ENCODE data around the gene MAGI3.
"Not testable (repeated sequence)": the region's sequence is repeated elsewhere in the genome, so short reads cannot be mapped to it uniquely, and the experiment has no call there.

Gene MAGI3

DNA sequence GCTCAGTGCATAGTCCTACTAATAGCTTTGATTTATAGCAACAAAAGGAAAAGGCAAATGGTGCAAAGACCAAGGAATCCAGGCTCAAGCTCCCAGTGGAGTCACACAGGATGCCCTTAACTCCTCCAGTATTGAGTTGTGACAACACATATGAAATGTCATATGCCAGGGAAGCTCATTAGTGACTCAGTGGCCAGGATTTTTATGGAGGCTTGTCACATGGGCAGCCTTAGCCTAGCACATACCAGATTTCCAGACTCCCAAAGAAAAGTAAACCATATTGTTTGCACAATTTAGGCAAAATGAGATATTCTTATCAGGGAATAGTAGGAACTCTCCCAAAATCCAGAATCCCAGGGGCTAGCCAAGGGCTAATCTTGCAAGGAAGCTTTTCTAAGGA is 129.2 kb downstream of the MAGI3 start:
- DNase-seq = no peak

- no peak for DNase-seq
Measured at GRCh38 chr1:113530021-113530420, 139.7 kb downstream of the MAGI3 start.

DNA sequence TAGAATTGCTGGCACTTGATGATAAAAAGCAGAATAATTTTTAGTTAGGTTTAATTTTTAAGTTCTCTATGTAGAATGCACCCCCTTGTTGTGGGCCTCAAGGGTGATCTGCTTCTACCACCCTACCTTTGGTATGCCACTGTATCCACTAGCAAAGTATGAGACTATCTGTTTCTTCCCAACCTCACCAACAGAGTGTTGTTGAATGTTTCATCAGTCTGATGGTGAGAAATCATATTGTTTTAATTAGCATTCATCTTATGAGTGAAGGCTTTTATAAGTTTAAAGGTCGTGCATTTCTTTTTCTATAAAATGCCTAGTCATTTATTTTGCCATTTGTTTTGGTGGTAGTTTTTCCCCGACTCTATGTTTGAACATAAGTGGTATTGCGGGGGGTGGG is 141.0 kb downstream of the MAGI3 start:
- no peak for DNase-seq

DNA sequence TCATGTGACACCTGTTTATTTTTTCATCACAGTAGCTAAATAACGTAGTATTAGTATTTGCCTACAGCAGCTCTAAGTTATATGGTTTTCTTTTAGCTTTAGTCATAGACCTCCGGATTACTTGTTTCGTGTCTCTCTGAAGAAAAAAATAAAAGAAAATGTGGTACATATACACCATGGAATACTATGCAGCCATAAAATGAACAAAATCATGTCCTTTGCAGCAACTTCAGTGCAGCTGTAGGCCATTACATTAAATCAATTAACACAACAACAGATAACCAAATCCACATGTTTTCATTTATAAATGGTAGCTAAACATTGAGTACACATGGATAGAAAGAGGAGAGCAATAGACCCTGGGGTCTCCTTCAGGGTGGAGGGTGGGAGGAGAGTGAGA is 142.7 kb downstream of the MAGI3 start:
- DNase-seq = no peak

GRCh38 chr1:113534130-113534817 is 144.0 kb downstream of the MAGI3 start:
- peak; percentile 84 for DNase-seq

DNA sequence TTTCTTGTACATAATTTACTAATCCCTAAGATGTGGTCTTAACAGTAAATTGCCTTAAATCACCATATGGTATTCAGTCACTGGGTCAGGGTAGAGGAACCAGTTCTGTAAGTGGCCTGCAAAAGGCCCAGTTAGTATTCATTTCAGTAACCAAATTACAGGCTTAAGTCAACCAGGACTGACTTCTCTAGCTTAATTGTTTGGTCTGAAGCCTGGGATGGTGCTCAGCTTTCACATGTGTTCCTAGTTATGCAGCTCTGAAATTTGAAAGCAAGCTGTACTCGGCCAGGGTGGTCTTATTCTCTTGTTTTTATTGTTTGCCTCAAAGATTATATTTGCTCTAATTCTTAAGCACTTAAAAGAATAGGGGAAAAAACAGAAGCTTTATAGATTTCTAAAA is 144.6 kb downstream of the MAGI3 start:
- DNase-seq = no peak

DNA sequence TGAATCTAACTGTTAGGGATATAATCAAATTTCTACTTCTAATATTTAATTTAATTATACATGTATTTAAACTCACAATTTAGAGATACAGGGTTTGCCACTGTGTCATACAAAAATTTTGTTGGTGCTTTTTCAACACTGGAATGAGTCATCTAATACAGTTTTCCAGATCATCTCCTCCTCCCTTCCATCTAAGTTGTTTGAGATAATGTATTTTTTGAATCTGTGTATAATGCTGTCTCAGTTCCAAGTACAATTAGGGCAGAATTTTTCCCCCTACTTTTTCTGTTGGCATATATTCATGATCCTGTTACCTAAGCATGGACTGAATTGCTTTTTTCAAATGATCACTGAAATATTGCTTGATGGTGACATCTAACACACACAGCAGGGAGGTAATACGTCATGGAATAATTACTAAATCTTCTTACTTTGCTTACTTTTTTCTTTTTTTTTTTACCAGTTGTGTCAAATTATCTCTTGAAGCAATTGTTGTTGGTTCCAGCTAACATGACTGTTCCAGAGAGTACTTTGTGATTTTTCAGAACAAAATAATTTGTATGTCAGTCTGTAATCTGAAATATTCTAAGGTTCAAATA is 146.0 kb downstream of the MAGI3 start:
- DNase-seq = peak; percentile 70

DNA sequence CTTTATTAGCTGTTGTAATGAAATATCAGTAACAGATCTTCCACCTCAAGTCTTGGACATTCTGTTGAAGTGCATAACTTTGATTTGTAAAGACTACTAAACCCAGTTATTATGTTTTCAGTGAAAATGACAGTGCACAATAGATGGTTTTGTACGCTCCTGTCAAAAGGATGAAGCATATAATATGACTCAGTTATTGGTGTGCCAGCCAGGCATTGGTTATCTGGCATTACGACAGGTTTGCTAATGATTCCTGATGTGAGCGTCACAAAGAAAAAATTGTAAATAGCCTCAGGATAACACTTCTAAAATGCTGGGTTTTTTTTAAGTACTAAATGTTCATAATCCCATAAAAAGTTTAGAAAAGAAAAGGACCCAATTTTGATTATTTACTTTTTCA is 147.9 kb downstream of the MAGI3 start:
- peak; percentile 37 for DNase-seq

GRCh38 chr1:113540335-113540734 is 150.0 kb downstream of the MAGI3 start:
- no peak for DNase-seq

- DNase-seq = no peak
Measured at GRCh38 chr1:113541106-113541505, 150.8 kb downstream of the MAGI3 start.

- DNase-seq = peak; percentile 86
Measured at GRCh38 chr1:113542221-113542701, 151.9 kb downstream of the MAGI3 start.

DNA sequence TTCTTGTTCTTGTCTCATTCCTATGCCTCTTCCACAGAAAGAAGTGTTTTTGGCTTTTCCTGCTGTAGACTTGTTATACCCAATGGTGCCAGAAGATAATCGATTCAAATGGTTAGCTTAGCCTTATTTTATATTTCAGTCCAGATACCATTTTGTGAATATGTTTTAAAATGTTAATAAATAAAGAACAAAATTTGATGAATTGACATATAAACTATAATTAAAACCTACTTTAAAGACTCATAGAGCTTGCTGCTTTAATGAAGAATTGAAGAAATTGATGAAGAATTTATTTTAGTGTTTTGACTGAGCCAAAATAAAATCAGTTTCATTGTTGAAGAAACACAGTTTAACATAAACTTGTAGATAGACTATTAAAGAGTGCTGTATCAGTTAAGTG is 152.8 kb downstream of the MAGI3 start:
- no peak for DNase-seq

DNA sequence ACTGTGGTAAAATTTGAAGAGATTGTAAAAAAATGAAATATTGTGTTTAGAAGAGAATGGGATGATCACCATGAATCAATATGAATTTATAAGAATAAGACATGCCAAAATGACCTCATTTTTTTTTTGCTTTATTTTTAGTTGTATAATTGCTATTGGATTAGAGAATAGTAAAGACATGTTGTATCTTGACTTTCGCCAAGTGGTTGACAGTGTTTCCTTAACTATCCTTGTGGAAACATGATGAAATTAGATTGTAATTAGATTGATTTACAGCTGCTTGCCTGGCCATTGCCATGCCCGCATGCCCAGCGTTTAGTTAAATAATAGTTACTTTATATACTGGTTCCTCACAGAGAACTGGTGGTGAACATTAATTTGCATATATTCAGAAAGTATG is 154.9 kb downstream of the MAGI3 start:
- no peak for DNase-seq

DNA sequence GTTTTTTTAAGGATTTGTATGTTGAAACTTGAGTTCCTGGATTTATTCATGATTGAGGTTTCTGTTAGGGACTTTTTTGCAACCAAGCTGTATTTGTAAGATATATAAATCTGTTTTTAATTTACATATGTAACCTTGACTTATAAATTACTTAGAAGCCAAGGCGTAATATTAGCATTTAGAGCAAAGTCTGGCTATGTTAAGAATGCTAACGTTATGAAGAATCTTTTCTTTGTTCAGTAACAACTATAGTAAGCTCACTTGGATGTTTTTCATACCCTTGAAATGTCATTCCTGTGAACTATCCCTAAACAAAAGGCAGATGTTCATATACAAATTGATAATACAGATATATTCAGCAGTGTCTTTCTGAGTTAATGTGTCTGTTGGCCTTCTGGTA is 155.3 kb downstream of the MAGI3 start:
- DNase-seq = no peak

- DNase-seq = no peak
Measured at GRCh38 chr1:113551728-113552127, 161.4 kb downstream of the MAGI3 start.

DNA sequence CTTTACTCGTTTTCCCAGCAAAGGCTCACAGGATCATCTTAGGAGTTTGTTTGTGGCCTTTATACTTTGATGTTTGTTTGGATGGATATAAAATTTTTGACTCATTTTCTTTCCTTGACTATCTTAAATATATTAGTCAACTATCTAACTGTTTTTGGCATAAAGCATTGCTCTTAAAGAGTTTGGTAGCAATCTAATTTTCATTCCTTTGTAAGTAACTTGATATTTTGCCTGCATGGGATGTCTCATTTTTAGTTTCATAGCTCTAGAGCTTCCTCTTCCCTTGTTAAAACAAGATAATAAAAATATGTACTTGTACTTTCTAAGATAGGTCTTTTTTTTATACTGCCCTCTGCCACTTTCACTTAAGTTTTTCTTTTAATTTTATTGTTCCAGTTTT is 161.9 kb downstream of the MAGI3 start:
- DNase-seq = no peak

DNA sequence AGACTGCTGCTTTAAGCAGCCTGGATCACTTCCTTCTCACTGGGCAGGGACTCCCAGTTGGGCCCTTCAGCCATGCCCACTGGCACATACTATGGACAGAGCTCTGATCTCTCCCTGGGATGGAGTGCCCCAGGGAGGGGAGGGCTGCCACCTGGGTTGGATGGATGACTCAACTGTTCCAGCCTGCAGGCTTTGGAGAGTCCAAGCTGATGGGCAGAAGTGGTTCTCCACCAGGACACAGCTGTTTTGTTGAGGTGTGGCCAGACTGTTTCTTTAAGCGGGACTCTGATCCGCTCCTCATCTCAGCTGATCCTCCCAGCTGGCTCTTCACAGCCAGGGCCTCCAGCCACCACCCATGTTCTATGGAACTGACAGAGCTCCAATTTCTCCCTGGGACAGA is 166.9 kb downstream of the MAGI3 start:
- DNase-seq = no peak

GRCh38 chr1:113565621-113566020 is 175.3 kb downstream of the MAGI3 start:
- DNase-seq = no peak

DNA sequence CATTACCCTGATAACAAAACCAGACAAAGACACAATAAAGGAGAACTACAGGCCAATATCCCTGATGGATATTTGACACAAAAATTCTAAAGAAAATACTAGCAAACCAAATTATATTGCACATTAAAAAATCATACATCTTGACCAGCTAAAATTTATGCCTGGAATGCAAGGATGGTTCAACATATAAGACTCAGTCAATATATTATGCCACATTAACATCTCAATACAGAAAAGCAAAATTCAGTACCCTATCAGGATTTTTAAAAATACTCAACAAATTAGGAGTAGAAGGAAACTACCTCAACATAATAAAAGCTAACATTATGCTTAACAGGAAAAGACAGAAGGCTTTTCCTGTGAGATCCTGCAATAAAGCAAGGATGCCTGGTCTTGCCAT is 177.1 kb downstream of the MAGI3 start:
- no peak for DNase-seq

DNA sequence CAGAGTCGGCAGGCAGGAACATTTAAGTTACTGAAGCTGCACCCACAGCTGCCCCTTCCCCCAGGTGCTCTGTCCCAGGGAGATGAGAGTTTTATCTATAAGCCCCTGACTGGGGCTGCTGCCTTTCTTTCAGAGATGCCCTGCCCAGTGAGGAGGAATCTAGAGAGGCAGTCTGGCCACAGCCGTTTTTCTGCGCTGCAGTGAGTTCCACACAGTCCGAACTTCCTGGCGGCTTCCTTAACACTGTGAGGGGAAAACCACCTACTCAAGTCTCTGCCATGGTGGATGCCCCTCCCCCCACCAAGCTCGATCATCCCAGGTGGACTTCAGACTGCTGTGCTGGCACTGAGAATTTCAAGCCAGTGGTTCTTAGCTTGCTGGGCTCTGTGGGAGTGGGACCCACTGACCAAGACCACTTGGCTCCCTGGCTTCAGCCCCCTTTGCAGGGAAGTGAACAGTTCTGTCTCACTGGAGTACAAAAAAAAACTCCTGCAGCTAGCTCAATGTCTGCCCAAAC is 185.5 kb downstream of the MAGI3 start:
- DNase-seq = not testable (repeated sequence)

GRCh38 chr1:113576271-113576670 is 186.0 kb downstream of the MAGI3 start:
- DNase-seq = no peak

DNA sequence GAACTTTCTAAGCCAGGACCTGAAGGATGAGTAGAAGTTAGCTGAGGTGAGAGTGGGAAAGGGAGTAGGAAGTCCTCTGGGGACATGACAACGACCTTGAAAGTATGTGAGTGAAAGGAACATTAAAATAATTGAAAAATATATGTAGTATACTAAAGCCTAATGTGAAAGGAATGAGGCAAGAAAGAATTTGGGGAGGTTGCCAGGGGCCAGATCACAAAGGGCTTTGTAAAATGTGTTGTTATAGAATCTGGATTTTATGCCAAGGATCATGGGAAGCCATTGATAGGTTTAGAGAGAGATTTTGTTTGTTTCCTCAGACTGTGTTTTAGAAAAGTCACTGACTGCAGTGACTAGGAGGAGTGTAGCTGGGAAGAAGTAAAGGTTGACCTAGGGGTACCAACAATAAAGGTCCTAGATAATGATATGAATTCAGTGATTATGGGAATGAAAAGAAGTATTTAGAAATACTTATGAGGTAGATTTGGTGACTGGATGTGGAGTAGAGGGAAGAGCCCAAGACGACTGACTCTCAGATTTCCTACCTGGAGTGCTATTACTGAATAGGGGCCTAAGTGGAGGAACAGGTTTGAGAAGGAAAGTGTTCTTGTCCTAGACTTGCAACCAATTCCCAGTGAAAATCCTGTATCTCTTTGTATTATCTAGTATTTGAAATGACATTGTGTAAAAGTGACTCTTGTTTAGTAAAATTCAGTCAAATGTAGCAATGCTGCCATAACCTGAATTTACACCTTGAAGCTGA is 189.1 kb downstream of the MAGI3 start:
- no peak for DNase-seq

DNA sequence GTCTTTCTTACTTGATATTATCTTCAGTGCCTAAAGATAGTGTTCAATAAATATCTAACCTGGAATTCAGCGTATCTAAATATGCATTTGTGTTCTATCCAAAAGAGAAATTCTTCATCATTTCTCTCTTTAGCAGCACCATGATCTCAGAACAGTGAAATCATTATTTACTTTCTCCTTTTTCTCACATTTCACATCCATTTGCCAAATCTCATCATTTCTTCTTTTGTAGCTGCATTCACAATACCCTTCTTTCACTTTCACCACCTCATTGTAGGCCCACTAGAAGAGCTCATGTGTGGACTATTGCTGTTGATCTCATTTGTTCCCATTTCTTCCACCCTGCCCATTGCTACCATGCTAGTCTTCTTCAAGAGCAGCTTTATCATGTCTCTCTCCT is 191.0 kb downstream of the MAGI3 start:
- no peak for DNase-seq

DNA sequence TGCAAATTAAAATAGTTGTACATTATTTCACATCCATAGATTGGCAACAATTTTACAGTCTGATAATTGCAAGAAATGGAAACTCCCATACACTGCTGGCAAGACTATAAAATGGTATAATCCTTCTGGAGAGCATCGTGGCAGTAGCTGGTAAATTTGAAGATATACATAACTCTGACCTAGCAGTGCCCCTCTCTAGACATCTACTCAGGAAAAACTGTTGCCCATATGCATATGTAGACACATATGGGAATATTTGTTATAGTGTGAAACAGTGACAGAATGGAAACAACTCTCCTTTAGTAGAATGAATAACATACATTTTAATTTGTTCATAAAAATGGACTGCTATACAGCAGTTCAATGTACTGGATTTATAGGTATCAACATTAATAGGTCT is 191.8 kb downstream of the MAGI3 start:
- no peak for DNase-seq
